Heart right ventricle (tissue), 16 donors: Measurements from ENCODE around the gene DDB1. TPM values are rescaled to one million over a fixed set of nuclear protein-coding genes. Genes with fewer than 3 reads are reported as not detected.

ENCODE experiments used
- ATAC-seq, 8 donors: fragments of 200-7000 bp; cut with Tn5 transposase; one replicate each; pipeline ENCODE4 v1.9.1; 2020; ENCODE audit warnings: mild to moderate bottlenecking in 8 of 8, moderate library complexity in 8 of 8, moderate number of reproducible peaks in 1 of 8
- DNase-seq, 2 donors: peaks; one replicate each; pipeline ENCODE4 v3.0.0-alpha.2; 2020
- H3K27ac ChIP-seq, 10 donors: fragments of 200-600 bp; sonication (generic) in 2 of 10; one replicate each; pipeline versions ENCODE4 v1.5.0 to v1.8.0; 2020 to 2022; ENCODE audit warnings: mild to moderate bottlenecking in 3 of 10
- H3K27me3 ChIP-seq, 7 donors: fragments of 200-600 bp; one replicate each; pipeline ENCODE4 v1.8.0; 2021 to 2022; ENCODE audit warnings: mild to moderate bottlenecking in 2 of 7
- H3K36me3 ChIP-seq, 9 donors: fragments of 200-600 bp; sonication (generic) in 1 of 9; one replicate each; pipeline versions ENCODE4 v1.5.0 to v1.8.0; 2020 to 2022; ENCODE audit warnings: mild to moderate bottlenecking in 2 of 9
- H3K4me1 ChIP-seq, 9 donors: fragments of 200-600 bp; sonication (generic) in 1 of 9; one replicate each; pipeline versions ENCODE4 v1.5.0 to v1.8.0; 2020 to 2022; ENCODE audit warnings: mild to moderate bottlenecking in 4 of 9
- H3K4me3 ChIP-seq, 10 donors: fragments of 200-600 bp; sonication (generic) in 2 of 10; one replicate each; pipeline versions ENCODE4 v1.5.0 to v1.8.0; 2020 to 2022; ENCODE audit warnings: mild to moderate bottlenecking in 7 of 10, moderate library complexity in 2 of 10
- H3K9me3 ChIP-seq, 11 donors: fragments of 200-600 bp in 10 of 11; sonication (generic) in 2 of 11; one replicate each; pipeline versions ENCODE4 v1.5.0 to v1.8.0; 2013 to 2022; ENCODE audit warnings: mild to moderate bottlenecking in 2 of 11, control low read depth in 1 of 11, moderate library complexity in 1 of 11
- WGBS, 2 donors: extraction: QIAGEN DNeasy Blood & Tissue Kit; methylation state at CpG; one replicate each; pipeline ENCODE4 v1.1.7; 2013; ENCODE audit warnings: inconsistent platforms in 1 of 2; 5-methylcytosine and 5-hydroxymethylcytosine counted together
- intact Hi-C, 10 donors: fragments of 100-400 bp; cut with DNase I; formaldehyde crosslinking; loops; one replicate each; pipeline versions ENCODE4 v1.11.1 to v1.14.2; 2022
- polyA plus RNA-seq, 2 donors: library from polyadenylated mRNA; stranded (reverse); fragments of 200-250 nt; gene quantifications; one replicate each; pipeline ENCODE4 v1.2.3, GENCODE V29; 2013
- total RNA-seq, 10 donors: library from RNA; stranded (reverse); fragmentation: NEBNext Ultra II Directional in 3 of 10; extraction: Animal tissue kit (Norgen Biotek cat#: 25700) in 3 of 10; gene quantifications; one replicate each; pipeline versions ENCODE4 v1.2.1 to v1.2.4, GENCODE V29; 2021 to 2023
- TF ChIP-seq, protein P1 (sequence below), 9 donors: fragments of 200-600 bp; sonication (generic) in 2 of 9; IDR thresholded peaks; one replicate each; pipeline versions ENCODE4 v1.5.0 to v1.8.0; 2021 to 2022; ENCODE audit warnings: antibody characterized with exemption in 9 of 9, mild to moderate bottlenecking in 5 of 9, moderate library complexity in 1 of 9
- donor health status: Arrhythmogenic right ventricular cardiomyopathy.
- donor health status: ischemic (EF 13 %, LVEDD 7.1; RV severe dilation, severe dysfunction).
- donor health status: healthy with polysubstance abuse.
- donor health status: DM: no; HTN: yes; CAD: no.
- donor health status: DM: no; HTN: no; CAD: no.
- donor health status: ischemic (EF 25% LVEDD 6.9; RV normal size, moderate dysfunction).
- donor health status: ischemic (EF 25% LVEDD 5.7; RV mildly dilated, moderate dysfunction).
- donor health status: healthy.
- donor health status: DM: yes; HTN: yes; CAD: no.
- donor health status: Ischemic cardiomyopathy.
- donor health status: ischemic (EF 35%, LVEDD 5.7; RV mildly dilated, moderate dysfunction).
- donor health status: nonischemic (EF 11% LVEDD 7.7; RV severe dilation, severe dysfunction).
- donor health status: DM: yes; HTN: yes; CAD: no.
- donor health status: PGD.
- donor health status: ischemic (EF 29% LVEDD 5.4; RV normal size, mild dysfunction).
- donor health status: nonischemic (EF 23%, LVEDD 6.1; RV moderate dilation, normal function).

DDB1 gene
- total and polyA plus RNA-seq, 12 donors, result 59.0 to 147 (median 129) TPM

DNA sequence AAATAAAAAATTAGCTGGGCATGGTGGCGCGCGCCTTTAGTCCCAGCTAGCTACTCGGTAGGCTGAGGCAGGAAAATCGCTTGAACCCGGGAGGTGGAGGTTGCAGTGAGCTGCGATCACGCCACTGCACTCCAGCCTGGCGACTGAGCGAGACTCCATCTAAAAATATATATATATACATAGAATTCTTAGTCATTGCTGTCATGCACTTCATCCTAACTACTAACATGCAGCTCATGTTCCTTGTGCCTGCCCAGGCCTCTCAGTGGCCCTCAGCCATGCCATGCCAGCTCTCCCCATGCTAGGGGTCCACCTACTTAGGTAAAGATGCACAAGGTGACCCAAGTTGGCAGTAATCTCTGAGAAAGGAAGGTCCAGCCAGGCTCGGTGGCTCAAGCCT lies 25.7 kb upstream of the DDB1 start:
- TF ChIP-seq, protein P1, sequence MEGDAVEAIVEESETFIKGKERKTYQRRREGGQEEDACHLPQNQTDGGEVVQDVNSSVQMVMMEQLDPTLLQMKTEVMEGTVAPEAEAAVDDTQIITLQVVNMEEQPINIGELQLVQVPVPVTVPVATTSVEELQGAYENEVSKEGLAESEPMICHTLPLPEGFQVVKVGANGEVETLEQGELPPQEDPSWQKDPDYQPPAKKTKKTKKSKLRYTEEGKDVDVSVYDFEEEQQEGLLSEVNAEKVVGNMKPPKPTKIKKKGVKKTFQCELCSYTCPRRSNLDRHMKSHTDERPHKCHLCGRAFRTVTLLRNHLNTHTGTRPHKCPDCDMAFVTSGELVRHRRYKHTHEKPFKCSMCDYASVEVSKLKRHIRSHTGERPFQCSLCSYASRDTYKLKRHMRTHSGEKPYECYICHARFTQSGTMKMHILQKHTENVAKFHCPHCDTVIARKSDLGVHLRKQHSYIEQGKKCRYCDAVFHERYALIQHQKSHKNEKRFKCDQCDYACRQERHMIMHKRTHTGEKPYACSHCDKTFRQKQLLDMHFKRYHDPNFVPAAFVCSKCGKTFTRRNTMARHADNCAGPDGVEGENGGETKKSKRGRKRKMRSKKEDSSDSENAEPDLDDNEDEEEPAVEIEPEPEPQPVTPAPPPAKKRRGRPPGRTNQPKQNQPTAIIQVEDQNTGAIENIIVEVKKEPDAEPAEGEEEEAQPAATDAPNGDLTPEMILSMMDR (IDR thresholded peaks at IDR 0.05), result no peak
- 92 to 97% methylated on average over 11 of the region's 11 CpGs for WGBS, 2 donors

DNA sequence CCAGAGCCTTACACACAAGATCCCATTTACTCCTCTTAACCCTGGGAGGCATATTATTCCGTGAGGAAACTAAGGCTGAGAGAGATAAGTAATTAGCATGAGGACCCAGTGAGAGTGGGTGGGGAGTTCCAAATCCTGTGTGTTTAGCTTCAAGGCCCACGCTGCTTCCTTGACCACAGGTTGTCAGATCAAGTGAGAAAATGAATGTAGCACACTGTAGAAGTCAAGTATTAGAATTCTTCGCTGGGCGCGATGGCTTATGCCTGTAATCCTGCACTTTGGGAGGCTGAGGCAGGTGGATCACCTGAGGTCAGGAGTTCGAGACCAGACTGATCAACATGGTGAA lies 25.0 kb upstream of the DDB1 start:
- WGBS, 2 donors, result 94 to 96% methylated on average over 6 of the region's 6 CpGs

More for the DNA sequence above, 25.7 kb upstream of the DDB1 start:
- H3K9me3 ChIP-seq, result no peaks in the 10 kb centered on the region
- no peak for DNase-seq
- no peaks in the 10 kb centered on the region for H3K27me3 ChIP-seq
- H3K4me3 ChIP-seq, result no peak overlapping the region
- no peak for ATAC-seq
- H3K4me1 ChIP-seq, result peaks cover 3 to 49% (median 30%) of the 10 kb centered on the region in 9 donors
- intact Hi-C loops, result no loop called here
- no peak overlapping the region for H3K27ac ChIP-seq
- H3K36me3 ChIP-seq, result peaks cover 0 to 26% (median 5%) of the 10 kb centered on the region in 9 donors

DNA sequence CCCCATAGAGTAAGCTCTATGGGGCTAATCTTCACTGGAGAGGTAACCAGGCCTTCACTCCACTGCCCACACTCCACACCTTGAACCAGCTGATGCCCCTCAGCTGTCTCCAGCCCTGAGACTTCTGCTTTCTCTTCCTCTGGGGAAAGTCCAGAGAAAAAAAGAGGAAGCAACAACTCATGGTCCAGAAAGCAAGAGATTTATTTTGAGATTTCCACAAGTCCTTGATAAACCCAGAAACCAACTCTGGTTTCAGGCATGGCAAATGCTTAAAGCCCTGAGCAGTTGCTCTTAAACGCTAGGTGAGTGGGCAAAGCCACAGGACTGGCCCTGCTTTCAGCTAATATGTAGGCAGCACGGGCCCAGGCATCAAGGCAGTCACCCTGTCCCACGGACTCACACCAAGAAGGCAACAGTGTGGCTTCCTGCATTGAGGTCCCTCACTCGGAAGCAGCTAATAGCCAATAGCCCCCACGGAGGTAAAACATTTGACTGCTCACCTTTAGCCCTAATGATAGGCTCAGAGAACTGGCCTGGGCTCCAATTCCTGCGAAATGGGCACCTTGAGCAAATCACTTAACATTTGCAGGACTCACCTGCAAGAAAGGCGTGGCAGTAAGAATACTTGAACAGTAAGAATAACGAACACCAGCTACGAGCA lies 24.5 kb upstream of the DDB1 start:
- Histone ChIP-seq H3K9me3 (no peaks in the 10 kb centered on the region), H3K27me3 (no peaks in the 10 kb centered on the region), H3K4me1 (peaks cover 0 to 39% (median 20%) of the 10 kb centered on the region in 9 donors), H3K4me3 (no peak overlapping the region), H3K36me3 (peaks cover 0 to 37% (median 7%) of the 10 kb centered on the region in 9 donors), H3K27ac (peak overlapping the region in 2 of 10 donors; percentile 3 to 67)
- 93% methylated on average over 9 of the region's 9 CpGs for WGBS, 2 donors
- no peak for DNase-seq
- no peak for ATAC-seq
- intact Hi-C loops, result no loop called here
- TF ChIP-seq, protein P1 (IDR thresholded peaks at IDR 0.05), result no peak

More for the DNA sequence above, 25.0 kb upstream of the DDB1 start:
- intact Hi-C loops, result no loop called here
- Histone ChIP-seq H3K4me3 (no peak overlapping the region), H3K27ac (peak overlapping the region in 1 of 10 donors; percentile 67), H3K9me3 (no peaks in the 10 kb centered on the region), H3K27me3 (no peaks in the 10 kb centered on the region), H3K4me1 (peaks cover under 1 to 42% (median 24%) of the 10 kb centered on the region in 9 donors), H3K36me3 (peaks cover 0 to 32% (median 7%) of the 10 kb centered on the region in 9 donors)
- no peak for DNase-seq
- TF ChIP-seq, protein P1 (IDR thresholded peaks at IDR 0.05), result no peak
- no peak for ATAC-seq

DNA sequence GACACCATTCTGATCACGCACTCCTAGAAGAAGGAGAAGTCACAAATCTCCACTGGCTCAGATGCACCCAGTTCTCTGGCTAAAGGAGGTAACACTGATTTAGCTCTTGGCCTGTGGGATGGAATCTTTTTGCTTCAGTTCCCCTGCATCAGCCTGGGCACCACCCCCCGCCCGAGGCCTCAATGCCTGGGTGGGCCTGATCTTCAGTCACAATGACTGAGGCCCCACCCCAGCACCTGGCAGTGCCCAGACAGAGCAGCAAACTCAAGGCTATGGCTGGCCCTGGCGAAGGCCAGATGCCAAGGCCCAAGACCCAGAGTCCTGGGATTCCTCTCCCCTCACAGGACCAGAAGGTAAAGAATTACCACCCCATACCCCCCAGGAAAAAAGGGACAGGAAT lies 23.8 kb upstream of the DDB1 start:
- TF ChIP-seq, protein P1 (IDR thresholded peaks at IDR 0.05), result no peak
- Histone ChIP-seq H3K27ac (no peak overlapping the region), H3K4me1 (peaks cover 0 to 39% (median 20%) of the 10 kb centered on the region in 9 donors), H3K36me3 (peaks cover 0 to 43% (median 7%) of the 10 kb centered on the region in 9 donors), H3K4me3 (no peak overlapping the region), H3K9me3 (no peaks in the 10 kb centered on the region), H3K27me3 (no peaks in the 10 kb centered on the region)
- ATAC-seq (no peak), DNase-seq (no peak)
- 95 to 98% methylated on average over 4 of the region's 4 CpGs for WGBS, 2 donors
- intact Hi-C loops, result no loop called here
